OCI-LY7 (cell line): ENCODE data around the gene ZCCHC8.

Experiments used
- EZH2phosphoT487 ChIP-seq: fragments of 200-600 bp; sonication (generic); IDR thresholded peaks from 2 replicates; pipeline ENCODE4 v1.6.1; 2018; ENCODE audit warnings: low read depth, borderline replicate concordance, mild to moderate bottlenecking, mixed run types, antibody characterized with exemption, low read length, moderate library complexity, mixed read lengths
- TF ChIP-seq, protein P1 (sequence below): fragments of 200-600 bp; sonication (generic); conservative IDR thresholded peaks from 2 replicates; pipeline ENCODE4 v1.5.1; 2014; ENCODE audit warnings: mild to moderate bottlenecking, antibody characterized with exemption, low read length, moderate library complexity, mixed read lengths

DNA sequence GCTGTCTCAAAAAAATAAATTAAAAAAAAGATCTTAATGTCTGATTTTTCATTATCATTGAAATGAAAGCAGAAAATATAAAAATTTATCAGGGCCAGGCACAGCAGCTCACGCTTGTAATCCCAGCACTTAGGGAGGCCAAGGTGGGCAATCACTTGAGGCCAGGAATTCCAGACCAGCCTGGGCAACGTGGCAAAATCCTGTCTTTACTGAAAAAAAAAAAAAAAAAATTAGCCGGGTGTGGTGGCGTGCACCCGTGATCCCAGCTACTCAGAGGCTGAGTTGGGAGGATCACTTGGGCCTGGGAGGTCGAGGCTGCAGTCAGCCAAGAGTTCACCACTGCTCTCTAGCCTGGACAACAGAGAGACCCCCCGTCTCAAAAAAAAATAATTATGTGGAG is 40.7 kb downstream of the ZCCHC8 start:
- TF ChIP-seq, protein P1, sequence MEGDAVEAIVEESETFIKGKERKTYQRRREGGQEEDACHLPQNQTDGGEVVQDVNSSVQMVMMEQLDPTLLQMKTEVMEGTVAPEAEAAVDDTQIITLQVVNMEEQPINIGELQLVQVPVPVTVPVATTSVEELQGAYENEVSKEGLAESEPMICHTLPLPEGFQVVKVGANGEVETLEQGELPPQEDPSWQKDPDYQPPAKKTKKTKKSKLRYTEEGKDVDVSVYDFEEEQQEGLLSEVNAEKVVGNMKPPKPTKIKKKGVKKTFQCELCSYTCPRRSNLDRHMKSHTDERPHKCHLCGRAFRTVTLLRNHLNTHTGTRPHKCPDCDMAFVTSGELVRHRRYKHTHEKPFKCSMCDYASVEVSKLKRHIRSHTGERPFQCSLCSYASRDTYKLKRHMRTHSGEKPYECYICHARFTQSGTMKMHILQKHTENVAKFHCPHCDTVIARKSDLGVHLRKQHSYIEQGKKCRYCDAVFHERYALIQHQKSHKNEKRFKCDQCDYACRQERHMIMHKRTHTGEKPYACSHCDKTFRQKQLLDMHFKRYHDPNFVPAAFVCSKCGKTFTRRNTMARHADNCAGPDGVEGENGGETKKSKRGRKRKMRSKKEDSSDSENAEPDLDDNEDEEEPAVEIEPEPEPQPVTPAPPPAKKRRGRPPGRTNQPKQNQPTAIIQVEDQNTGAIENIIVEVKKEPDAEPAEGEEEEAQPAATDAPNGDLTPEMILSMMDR: no peak
- no peak for TF ChIP-seq EZH2phosphoT487
